ENCODE measurements around the gene KRTAP10-7. TPM values are rescaled to one million over a fixed set of nuclear protein-coding genes. Genes with fewer than 3 reads are reported as not detected.
"Not testable (repeated sequence)": the region's sequence is repeated elsewhere in the genome, so short reads cannot be mapped to it uniquely, and the experiment has no call there.

KRTAP10-7 gene
- total RNA-seq, 1 donor from 2014 or later, result not detected

- H3K4me1 ChIP-seq (ENCODE audit: control insufficient read depth in 3 of 3, insufficient read depth in 3 of 3, low read length in 3 of 3), result no peaks in the 10 kb centered on the region
- H3K9me3 ChIP-seq (ENCODE audit: control insufficient read depth in 3 of 3, low read length in 3 of 3), result peaks cover 0 to 4% (median 0%) of the 10 kb centered on the region in 3 donors
- no peak overlapping the region for H3K4me3 ChIP-seq (ENCODE audit: low read length in 3 of 3)
- H3K9ac ChIP-seq (ENCODE audit: low read depth in 1 of 3, low read length in 3 of 3), result no peak overlapping the region
- H3K27me3 ChIP-seq (ENCODE audit: control insufficient read depth in 3 of 3, insufficient read depth in 3 of 3, low read length in 3 of 3), result peaks cover 18 to 63% (median 58%) of the 10 kb centered on the region in 3 donors
- H3K36me3 ChIP-seq (ENCODE audit: control insufficient read depth in 3 of 3, insufficient read depth in 3 of 3, low read length in 3 of 3), result no peaks in the 10 kb centered on the region
- no peak overlapping the region for H3K27ac ChIP-seq (ENCODE audit: low read depth, low read length)
These were observed 28.3 kb upstream of the KRTAP10-7 start for GRCh38 chr21:44571844-44572782.

- peaks cover 14 to 61% (median 58%) of the 10 kb centered on the region in 3 donors for H3K27me3 ChIP-seq (ENCODE audit: control insufficient read depth in 3 of 3, insufficient read depth in 3 of 3, low read length in 3 of 3)
- no peaks in the 10 kb centered on the region for H3K4me1 ChIP-seq (ENCODE audit: control insufficient read depth in 3 of 3, insufficient read depth in 3 of 3, low read length in 3 of 3)
- H3K9ac ChIP-seq (ENCODE audit: low read depth in 1 of 3, low read length in 3 of 3), result no peak overlapping the region
- no peak overlapping the region for H3K27ac ChIP-seq (ENCODE audit: low read depth, low read length)
- peaks cover 0 to 7% (median 0%) of the 10 kb centered on the region in 3 donors for H3K9me3 ChIP-seq (ENCODE audit: control insufficient read depth in 3 of 3, low read length in 3 of 3)
- no peak overlapping the region for H3K4me3 ChIP-seq (ENCODE audit: low read length in 3 of 3)
- no peaks in the 10 kb centered on the region for H3K36me3 ChIP-seq (ENCODE audit: control insufficient read depth in 3 of 3, insufficient read depth in 3 of 3, low read length in 3 of 3)
These were observed 27.3 kb upstream of the KRTAP10-7 start for GRCh38 chr21:44572959-44573583.

GRCh38 chr21:44573630-44574456, 26.6 kb upstream of the KRTAP10-7 start, which contains the start of gene KRTAP10-4:
Gene KRTAP10-4, plus strand, starts transcription at chr21:44573729. Its CDS starts 30 bp downstream, at chr21:44573759.
- H3K9ac ChIP-seq (ENCODE audit: low read depth in 1 of 3, low read length in 3 of 3); H3K27ac ChIP-seq (ENCODE audit: low read depth, low read length); H3K9me3 ChIP-seq (ENCODE audit: control insufficient read depth in 3 of 3, low read length in 3 of 3); H3K4me3 ChIP-seq (ENCODE audit: low read length in 3 of 3); H3K36me3 ChIP-seq (ENCODE audit: control insufficient read depth in 3 of 3, insufficient read depth in 3 of 3, low read length in 3 of 3); H3K4me1 ChIP-seq (ENCODE audit: control insufficient read depth in 3 of 3, insufficient read depth in 3 of 3, low read length in 3 of 3): not testable (repeated sequence)
- peaks cover 18 to 57% (median 55%) of the 10 kb centered on the region in 3 donors for H3K27me3 ChIP-seq (ENCODE audit: control insufficient read depth in 3 of 3, insufficient read depth in 3 of 3, low read length in 3 of 3)

- Histone ChIP-seq H3K9me3 (ENCODE audit: control insufficient read depth in 3 of 3, low read length in 3 of 3) (peaks cover 0 to 7% (median 0%) of the 10 kb centered on the region in 3 donors), H3K4me1 (ENCODE audit: control insufficient read depth in 3 of 3, insufficient read depth in 3 of 3, low read length in 3 of 3) (no peaks in the 10 kb centered on the region), H3K27me3 (ENCODE audit: control insufficient read depth in 3 of 3, insufficient read depth in 3 of 3, low read length in 3 of 3) (peaks cover 15 to 57% (median 48%) of the 10 kb centered on the region in 3 donors), H3K4me3 (ENCODE audit: low read length in 3 of 3) (no peak overlapping the region), H3K36me3 (ENCODE audit: control insufficient read depth in 3 of 3, insufficient read depth in 3 of 3, low read length in 3 of 3) (no peaks in the 10 kb centered on the region), H3K27ac (ENCODE audit: low read depth, low read length) (no peak overlapping the region), H3K9ac (ENCODE audit: low read depth in 1 of 3, low read length in 3 of 3) (no peak overlapping the region)
These were observed 25.7 kb upstream of the KRTAP10-7 start for GRCh38 chr21:44574457-44575306.

GRCh38 chr21:44575307-44576024, 24.9 kb upstream of the KRTAP10-7 start:
- peaks cover 9 to 54% (median 42%) of the 10 kb centered on the region in 3 donors for H3K27me3 ChIP-seq (ENCODE audit: control insufficient read depth in 3 of 3, insufficient read depth in 3 of 3, low read length in 3 of 3)
- H3K9me3 ChIP-seq (ENCODE audit: control insufficient read depth in 3 of 3, low read length in 3 of 3), result peaks cover 0 to 7% (median 0%) of the 10 kb centered on the region in 3 donors
- no peaks in the 10 kb centered on the region for H3K4me1 ChIP-seq (ENCODE audit: control insufficient read depth in 3 of 3, insufficient read depth in 3 of 3, low read length in 3 of 3)
- no peak overlapping the region for H3K4me3 ChIP-seq (ENCODE audit: low read length in 3 of 3)
- no peak overlapping the region for H3K27ac ChIP-seq (ENCODE audit: low read depth, low read length)
- H3K36me3 ChIP-seq (ENCODE audit: control insufficient read depth in 3 of 3, insufficient read depth in 3 of 3, low read length in 3 of 3), result no peaks in the 10 kb centered on the region
- H3K9ac ChIP-seq (ENCODE audit: low read depth in 1 of 3, low read length in 3 of 3), result no peak overlapping the region

GRCh38 chr21:44576025-44576420, 24.4 kb upstream of the KRTAP10-7 start:
- Histone ChIP-seq H3K4me3 (ENCODE audit: low read length in 3 of 3) (no peak overlapping the region), H3K27ac (ENCODE audit: low read depth, low read length) (no peak overlapping the region), H3K9me3 (ENCODE audit: control insufficient read depth in 3 of 3, low read length in 3 of 3) (peaks cover 0 to 8% (median 2%) of the 10 kb centered on the region in 3 donors), H3K4me1 (ENCODE audit: control insufficient read depth in 3 of 3, insufficient read depth in 3 of 3, low read length in 3 of 3) (no peaks in the 10 kb centered on the region), H3K36me3 (ENCODE audit: control insufficient read depth in 3 of 3, insufficient read depth in 3 of 3, low read length in 3 of 3) (no peaks in the 10 kb centered on the region), H3K9ac (ENCODE audit: low read depth in 1 of 3, low read length in 3 of 3) (no peak overlapping the region), H3K27me3 (ENCODE audit: control insufficient read depth in 3 of 3, insufficient read depth in 3 of 3, low read length in 3 of 3) (peaks cover 8 to 52% (median 42%) of the 10 kb centered on the region in 3 donors)

- Histone ChIP-seq H3K9ac (ENCODE audit: low read depth in 1 of 3, low read length in 3 of 3) (no peak overlapping the region), H3K36me3 (ENCODE audit: control insufficient read depth in 3 of 3, insufficient read depth in 3 of 3, low read length in 3 of 3) (no peaks in the 10 kb centered on the region)
These were observed 21.9 kb upstream of the KRTAP10-7 start for GRCh38 chr21:44578371-44579055.

GRCh38 chr21:44579056-44579832, 21.2 kb upstream of the KRTAP10-7 start:
- peaks cover 10 to 39% (median 34%) of the 10 kb centered on the region in 3 donors for H3K27me3 ChIP-seq (ENCODE audit: control insufficient read depth in 3 of 3, insufficient read depth in 3 of 3, low read length in 3 of 3)
- H3K27ac ChIP-seq (ENCODE audit: low read depth, low read length), result no peak overlapping the region
- H3K4me3 ChIP-seq (ENCODE audit: low read length in 3 of 3), result no peak overlapping the region
- H3K4me1 ChIP-seq (ENCODE audit: control insufficient read depth in 3 of 3, insufficient read depth in 3 of 3, low read length in 3 of 3), result no peaks in the 10 kb centered on the region
- H3K9me3 ChIP-seq (ENCODE audit: control insufficient read depth in 3 of 3, low read length in 3 of 3), result peaks cover 1 to 8% (median 6%) of the 10 kb centered on the region in 3 donors
- no peak overlapping the region for H3K9ac ChIP-seq (ENCODE audit: low read depth in 1 of 3, low read length in 3 of 3)
- no peaks in the 10 kb centered on the region for H3K36me3 ChIP-seq (ENCODE audit: control insufficient read depth in 3 of 3, insufficient read depth in 3 of 3, low read length in 3 of 3)

More at GRCh38 chr21:44578371-44579055, 21.9 kb upstream of the KRTAP10-7 start:
- Histone ChIP-seq H3K9me3 (ENCODE audit: control insufficient read depth in 3 of 3, low read length in 3 of 3) (peaks cover 1 to 8% (median 6%) of the 10 kb centered on the region in 3 donors), H3K4me3 (ENCODE audit: low read length in 3 of 3) (no peak overlapping the region), H3K27me3 (ENCODE audit: control insufficient read depth in 3 of 3, insufficient read depth in 3 of 3, low read length in 3 of 3) (peaks cover 10 to 35% (median 30%) of the 10 kb centered on the region in 3 donors), H3K4me1 (ENCODE audit: control insufficient read depth in 3 of 3, insufficient read depth in 3 of 3, low read length in 3 of 3) (no peaks in the 10 kb centered on the region), H3K27ac (ENCODE audit: low read depth, low read length) (no peak overlapping the region)

Measured in skeletal muscle tissue (tissue), 4 donors.